ENCODE measurements around the gene MAP2K4.

MAP2K4 gene

GRCh38 chr17:12178644-12179330, 158.1 kb downstream of the MAP2K4 start:
- Histone ChIP-seq H3K27ac (ENCODE audit: low read length) (no peak overlapping the region), H3K4me3 (ENCODE audit: low read length) (no peak overlapping the region), H3K36me3 (ENCODE audit: control insufficient read depth, low read depth, low read length) (no peaks in the 10 kb centered on the region), H3K27me3 (ENCODE audit: control insufficient read depth, insufficient read depth, low read length) (no peaks in the 10 kb centered on the region), H3K9ac (ENCODE audit: low read length) (no peak overlapping the region), H3K4me1 (ENCODE audit: control insufficient read depth, low read depth, low read length) (no peaks in the 10 kb centered on the region), H3K9me3 (ENCODE audit: control insufficient read depth, low read depth, low read length) (no peaks in the 10 kb centered on the region)

- Histone ChIP-seq H3K27ac (ENCODE audit: low read length) (no peak overlapping the region), H3K9ac (ENCODE audit: low read length) (no peak overlapping the region), H3K9me3 (ENCODE audit: control insufficient read depth, low read depth, low read length) (no peaks in the 10 kb centered on the region), H3K4me3 (ENCODE audit: low read length) (no peak overlapping the region), H3K4me1 (ENCODE audit: control insufficient read depth, low read depth, low read length) (no peaks in the 10 kb centered on the region), H3K27me3 (ENCODE audit: control insufficient read depth, insufficient read depth, low read length) (no peaks in the 10 kb centered on the region), H3K36me3 (ENCODE audit: control insufficient read depth, low read depth, low read length) (no peaks in the 10 kb centered on the region)
These were observed 160.1 kb downstream of the MAP2K4 start for GRCh38 chr17:12180644-12181261.

GRCh38 chr17:12187658-12188057, 167.0 kb downstream of the MAP2K4 start:
- no peaks in the 10 kb centered on the region for H3K4me1 ChIP-seq (ENCODE audit: control insufficient read depth, low read depth, low read length)
- H3K36me3 ChIP-seq (ENCODE audit: control insufficient read depth, low read depth, low read length) = no peaks in the 10 kb centered on the region
- H3K9ac ChIP-seq (ENCODE audit: low read length) = no peak overlapping the region
- H3K4me3 ChIP-seq (ENCODE audit: low read length) = no peak overlapping the region
- no peak overlapping the region for H3K27ac ChIP-seq (ENCODE audit: low read length)
- no peaks in the 10 kb centered on the region for H3K9me3 ChIP-seq (ENCODE audit: control insufficient read depth, low read depth, low read length)
- H3K27me3 ChIP-seq (ENCODE audit: control insufficient read depth, insufficient read depth, low read length) = no peaks in the 10 kb centered on the region

- Histone ChIP-seq H3K9me3 (ENCODE audit: control insufficient read depth, low read depth, low read length) (no peaks in the 10 kb centered on the region), H3K27me3 (ENCODE audit: control insufficient read depth, insufficient read depth, low read length) (no peaks in the 10 kb centered on the region), H3K4me3 (ENCODE audit: low read length) (no peak overlapping the region), H3K4me1 (ENCODE audit: control insufficient read depth, low read depth, low read length) (no peaks in the 10 kb centered on the region), H3K27ac (ENCODE audit: low read length) (no peak overlapping the region), H3K36me3 (ENCODE audit: control insufficient read depth, low read depth, low read length) (no peaks in the 10 kb centered on the region), H3K9ac (ENCODE audit: low read length) (no peak overlapping the region)
These were observed 172.6 kb downstream of the MAP2K4 start for GRCh38 chr17:12193144-12193735.

All from iPS-18a (cell line).